DMS153 (cell line): ENCODE results near the gene CASQ2.
A peak's percentile ranks its signal among the peaks of the same experiment; 100 is the strongest.

ENCODE experiments used
- DNase-seq: peaks from one replicate; lab custom pipeline; 2025; lab: John Stamatoyannopoulos, UW

Gene CASQ2

GRCh38 chr1:115665319-115666096, 103.0 kb downstream of the CASQ2 start:
- peak; percentile 20 for DNase-seq

- no peak for DNase-seq
Measured at GRCh38 chr1:115661157-115661556, 107.4 kb downstream of the CASQ2 start.

GRCh38 chr1:115660151-115660550, 108.4 kb downstream of the CASQ2 start:
- DNase-seq = no peak

- DNase-seq = no peak
Measured at GRCh38 chr1:115658646-115659045, 109.9 kb downstream of the CASQ2 start.

GRCh38 chr1:115656461-115657077, 111.9 kb downstream of the CASQ2 start:
- DNase-seq = no peak

- DNase-seq = no peak
Measured at GRCh38 chr1:115655916-115656315, 112.6 kb downstream of the CASQ2 start.

GRCh38 chr1:115655306-115655663, 113.2 kb downstream of the CASQ2 start:
- no peak for DNase-seq

- no peak for DNase-seq
Measured at GRCh38 chr1:115654663-115655305, 113.7 kb downstream of the CASQ2 start.

- DNase-seq = no peak
Measured at GRCh38 chr1:115654125-115654524, 114.4 kb downstream of the CASQ2 start.

- no peak for DNase-seq
Measured at GRCh38 chr1:115652236-115652788, 116.2 kb downstream of the CASQ2 start.

GRCh38 chr1:115651391-115651790, 117.1 kb downstream of the CASQ2 start:
- no peak for DNase-seq

GRCh38 chr1:115650961-115651360, 117.6 kb downstream of the CASQ2 start:
- DNase-seq = no peak
